GM12878 (cell line): ENCODE data around the gene KIFAP3. TPM values are rescaled to one million over a fixed set of nuclear protein-coding genes. Genes with fewer than 3 reads are reported as not detected.

Source experiments
- ATAC-seq: fragments of 200-7000 bp; cut with Tn5 transposase; 3 replicates; pipeline ENCODE4 v1.9.1; 2020; ENCODE audit warnings: mild to moderate bottlenecking, moderate library complexity
- BruUV-seq: library from RNA; stranded (reverse); fragments of 400-500 nt; replicated peaks from 2 replicates; lab custom pipeline; 2021; lab: Mats Ljungman, UMichigan
- CTCF ChIA-PET: fragments of 300-600 bp; sonication (Branson Sonifier 250); formaldehyde crosslinking; extraction: SDS; loops from one replicate; lab custom pipeline; 2021; ENCODE audit warnings: inconsistent platforms; lab: Yijun Ruan, JAX
- POLR2A ChIA-PET: fragments of 350-600 bp; formaldehyde crosslinking; extraction: SDS; loops from one replicate; lab custom pipeline; 2021; ENCODE audit warnings: inconsistent platforms; lab: Charles Lee
- RAD21 ChIA-PET: fragments of 300-600 bp; sonication (Branson Sonifier 250); formaldehyde crosslinking; loops from one replicate; lab custom pipeline; 2023; ENCODE audit warnings: antibody characterized with exemption; ENCODE audit not compliant: unreplicated experiment; lab: Charles Lee
- SMC1A ChIA-PET: fragments of 300-600 bp; sonication (Branson Sonifier 250); formaldehyde crosslinking; loops from one replicate; lab custom pipeline; 2023; ENCODE audit not compliant: unreplicated experiment, uncharacterized antibody; lab: Charles Lee
- DNase-seq: peaks from one replicate; pipeline ENCODE4 v3.0.0-alpha.2; 2011; ENCODE audit warnings: low read depth, low spot score
- FAIRE-seq: peaks from 3 replicates; lab custom pipeline; 2011; peaks lifted over from hg19 to GRCh38; lab: Jason Lieb, UNC
- H2AFZ ChIP-seq: 2 replicates; pipeline ENCODE4 v1.6.0; 2011; ENCODE audit warnings: low read depth, low read length, control low read depth; ENCODE audit not compliant: control insufficient read depth
- H3K27ac ChIP-seq: 2 replicates; pipeline ENCODE4 v1.5.1; 2011; ENCODE audit warnings: control low read depth; ENCODE audit not compliant: control insufficient read depth, insufficient read depth
- H3K27me3 ChIP-seq, 2 experiments: replicated peaks in 1 of 2; 2 replicates each; pipeline versions ENCODE4 v1.6.0 to v1.6.1; 2011; ENCODE audit warnings: low read length in 1 of 2; ENCODE audit not compliant: control insufficient read depth in 2 of 2, insufficient read depth in 2 of 2
- H3K36me3 ChIP-seq, 2 experiments: 2 replicates each; pipeline ENCODE4 v1.5.1; 2011; ENCODE audit warnings: low read length in 1 of 2; ENCODE audit not compliant: control insufficient read depth in 2 of 2, insufficient read depth in 2 of 2
- H3K4me1 ChIP-seq: 2 replicates; pipeline ENCODE4 v1.6.1; 2011; ENCODE audit warnings: mild to moderate bottlenecking, low read length, moderate library complexity, mixed read lengths; ENCODE audit not compliant: control insufficient read depth, insufficient read depth
- H3K4me2 ChIP-seq: 2 replicates; pipeline ENCODE4 v1.6.0; 2011; ENCODE audit warnings: control low read depth; ENCODE audit not compliant: control insufficient read depth, insufficient read depth
- H3K4me3 ChIP-seq: fragments of 200-600 bp; sonication (generic); 2 replicates; pipeline ENCODE4 v1.5.1; 2016
- H3K79me2 ChIP-seq: 2 replicates; pipeline ENCODE4 v1.6.0; 2011; ENCODE audit warnings: low read length; ENCODE audit not compliant: control insufficient read depth, insufficient read depth
- H3K9ac ChIP-seq: 2 replicates; pipeline ENCODE4 v1.8.0; 2011; ENCODE audit warnings: low read length, control low read depth, mixed read lengths; ENCODE audit not compliant: control insufficient read depth, insufficient read depth
- H3K9me3 ChIP-seq: replicated peaks from 3 replicates; pipeline ENCODE4 v1.5.1; 2011; ENCODE audit warnings: mild to moderate bottlenecking, low read length; ENCODE audit not compliant: control insufficient read depth, insufficient read depth
- H4K20me1 ChIP-seq: 2 replicates; pipeline ENCODE4 v1.6.0; 2011; ENCODE audit not compliant: control insufficient read depth, insufficient read depth
- CHD2 ChIP-seq: IDR thresholded peaks from 2 replicates; pipeline ENCODE4 v1.6.1; 2011; ENCODE audit warnings: low read depth, low read length, improper control_type of control experiment, borderline replicate concordance
- CREM ChIP-seq: IDR thresholded peaks from 2 replicates; pipeline ENCODE4 v1.6.1; 2014; ENCODE audit warnings: antibody characterized with exemption, low read depth
- CUX1 ChIP-seq: IDR thresholded peaks from 2 replicates; pipeline ENCODE4 v1.6.1; 2012; ENCODE audit warnings: improper control_type of control experiment, low read depth, low read length; ENCODE audit not compliant: insufficient replicate concordance
- LARP7 ChIP-seq: fragments of 450-650 bp; IDR thresholded peaks from 2 replicates; pipeline ENCODE4 v1.6.1; 2017; ENCODE audit warnings: mild to moderate bottlenecking
- MYB ChIP-seq: fragments of 150-350 bp; IDR thresholded peaks from 2 replicates; pipeline ENCODE4 v1.6.1; 2014; ENCODE audit warnings: mild to moderate bottlenecking, low read depth, low read length, borderline replicate concordance
- POU2F2 ChIP-seq: IDR thresholded peaks from 3 replicates; pipeline ENCODE4 v1.6.1; 2011; ENCODE audit warnings: low read depth, mild to moderate bottlenecking, low read length, borderline replicate concordance
- SRF ChIP-seq, 2 experiments: IDR thresholded peaks; 2 replicates each; pipeline ENCODE4 v1.6.1; 2011; ENCODE audit warnings: low read depth in 2 of 2, low read length in 2 of 2, mild to moderate bottlenecking in 1 of 2, moderate library complexity in 1 of 2
- SUZ12 ChIP-seq: fragments of 200-600 bp; sonication (generic); IDR thresholded peaks from one replicate; pipeline ENCODE4 v1.6.1; 2018; ENCODE audit warnings: antibody characterized with exemption, mild to moderate bottlenecking; ENCODE audit not compliant: unreplicated experiment
- TCF12 ChIP-seq: IDR thresholded peaks from 2 replicates; pipeline ENCODE4 v1.6.1; 2011; ENCODE audit warnings: low read depth, mild to moderate bottlenecking, low read length
- ZNF24 ChIP-seq: fragments of 450-650 bp; IDR thresholded peaks from 2 replicates; pipeline ENCODE4 v1.6.1; 2017; ENCODE audit warnings: antibody characterized with exemption, mild to moderate bottlenecking
- ZNF274 ChIP-seq: IDR thresholded peaks from one replicate; pipeline ENCODE4 v1.8.0; 2011; ENCODE audit not compliant: insufficient read length, insufficient read depth
- WGBS: methylation state at CpG from one replicate; pipeline ENCODE4 v1.1.6; 2016; ENCODE audit warnings: low lambda C conversion rate; ENCODE audit not compliant: insufficient replicate concordance, insufficient coverage; ENCODE audit errors: missing lambda C conversion rate; 5-methylcytosine and 5-hydroxymethylcytosine counted together
- in situ Hi-C: fragments of 300-500 bp; cut with MboI; formaldehyde crosslinking; loops from 9 replicates; pipeline ENCODE4 v1.14.3; 2018; ENCODE audit warnings: mixed read lengths
- intact Hi-C: fragments of 100-400 bp; cut with micrococcal nuclease; formaldehyde crosslinking; loops from one replicate; pipeline ENCODE4 v1.14.2; 2022; ENCODE audit not compliant: unreplicated experiment
- polyA plus RNA-seq, 11 experiments: library from polyadenylated mRNA; depleted of rRNA in 4 of 11; unstranded in 6 of 11; stranded (reverse) in 5 of 11; fragments of >200 nt; fragmentation: Nextera tagmentation in 4 of 11; fragmentation: Illumina TruSeq in 1 of 11; extraction: Ambion mirVana in 4 of 11; extraction: Trizol in 1 of 11; gene quantifications; 1 replicate in 1 of 11; 2 replicates in 10 of 11; pipeline versions ENCODE4 v1.2.1 to v1.2.3, GENCODE V29; 2011 to 2016; ENCODE audit warnings: inconsistent platforms in 2 of 11, missing spikeins in 2 of 11, low read depth in 1 of 11
- total RNA-seq, 4 experiments: library from RNA; depleted of rRNA in 3 of 4; stranded (reverse); fragments of >200 nt in 3 of 4; fragmentation: Illumina TruSeq in 1 of 4; extraction: Trizol in 1 of 4; gene quantifications; 2 replicates each; pipeline versions ENCODE4 v1.2.1 to v1.2.3, GENCODE V29; 2013 to 2021
- TF ChIP-seq, protein P1 (sequence below): fragments of 450-650 bp; IDR thresholded peaks from 2 replicates; pipeline ENCODE4 v1.6.1; 2016; ENCODE audit warnings: mild to moderate bottlenecking, moderate library complexity, borderline replicate concordance
- TF ChIP-seq, protein P2 (sequence below): fragments of 450-650 bp; IDR thresholded peaks from 2 replicates; pipeline ENCODE4 v1.6.1; 2017; ENCODE audit warnings: low read depth, mild to moderate bottlenecking, moderate library complexity

The KIFAP3 gene
- total and polyA plus RNA-seq, 10 of the 15 experiments (the other 5 are each of a cell fraction or from before 2014, with no cell fraction given) = 13.7 to 100 (median 18.9) TPM

GRCh38 chr1:169904834-169905233, 169.7 kb downstream of the KIFAP3 start:
- Histone ChIP-seq H3K9me3 (peaks cover 3% of the 10 kb centered on the region; the same call in 2 of the 3 replicates), H3K4me2 (no peak overlapping the region), H3K27ac (no peak overlapping the region), H3K36me3 (no peaks in the 10 kb centered on the region), H3K4me1 (peaks cover 20% of the 10 kb centered on the region), H4K20me1 (no peaks in the 10 kb centered on the region), H3K9ac (no peak overlapping the region), H3K4me3 (no peak overlapping the region), H3K27me3 (no peaks in the 10 kb centered on the region), H2AFZ (no peak overlapping the region), H3K79me2 (no peaks in the 10 kb centered on the region)
- POLR2A ChIA-PET = interaction anchor here (1.0 to 9.5 kb wide), 2 partner anchors 10 to 12 kb away, joined by 4 to 131 read pairs; partner anchors contain the start of gene SCYL3
- RAD21 ChIA-PET = interaction anchor here (1.0 to 4.8 kb wide), 3 partner anchors 10 to 14 kb away, joined by 4 to 24 read pairs (median 7); partner anchors contain the start of gene SCYL3
- 100% methylated on average over 1 of the region's 1 CpG for WGBS
- ATAC-seq = peak; percentile 70
- SMC1A ChIA-PET = interaction anchor here (1.5 to 8.4 kb wide), 4 partner anchors 8 to 41 kb away, joined by 4 to 65 read pairs (median 14); partner anchors contain the start of gene SCYL3
- intact Hi-C loops = no loop called here
- FAIRE-seq = no peak
- CTCF ChIA-PET = interaction anchor here (0.9 to 2.9 kb wide), 4 partner anchors 11 to 24 kb away, joined by 3 to 9 read pairs (median 4); no protein-coding TSS in a partner anchor
- no peak for DNase-seq
- in situ Hi-C loops = no loop called here
- no TSS peak for BruUV-seq
- no peak for TF ChIP-seq CUX1
- no peak for TF ChIP-seq SUZ12
- no peak for TF ChIP-seq MYB
- TF ChIP-seq, protein P1, sequence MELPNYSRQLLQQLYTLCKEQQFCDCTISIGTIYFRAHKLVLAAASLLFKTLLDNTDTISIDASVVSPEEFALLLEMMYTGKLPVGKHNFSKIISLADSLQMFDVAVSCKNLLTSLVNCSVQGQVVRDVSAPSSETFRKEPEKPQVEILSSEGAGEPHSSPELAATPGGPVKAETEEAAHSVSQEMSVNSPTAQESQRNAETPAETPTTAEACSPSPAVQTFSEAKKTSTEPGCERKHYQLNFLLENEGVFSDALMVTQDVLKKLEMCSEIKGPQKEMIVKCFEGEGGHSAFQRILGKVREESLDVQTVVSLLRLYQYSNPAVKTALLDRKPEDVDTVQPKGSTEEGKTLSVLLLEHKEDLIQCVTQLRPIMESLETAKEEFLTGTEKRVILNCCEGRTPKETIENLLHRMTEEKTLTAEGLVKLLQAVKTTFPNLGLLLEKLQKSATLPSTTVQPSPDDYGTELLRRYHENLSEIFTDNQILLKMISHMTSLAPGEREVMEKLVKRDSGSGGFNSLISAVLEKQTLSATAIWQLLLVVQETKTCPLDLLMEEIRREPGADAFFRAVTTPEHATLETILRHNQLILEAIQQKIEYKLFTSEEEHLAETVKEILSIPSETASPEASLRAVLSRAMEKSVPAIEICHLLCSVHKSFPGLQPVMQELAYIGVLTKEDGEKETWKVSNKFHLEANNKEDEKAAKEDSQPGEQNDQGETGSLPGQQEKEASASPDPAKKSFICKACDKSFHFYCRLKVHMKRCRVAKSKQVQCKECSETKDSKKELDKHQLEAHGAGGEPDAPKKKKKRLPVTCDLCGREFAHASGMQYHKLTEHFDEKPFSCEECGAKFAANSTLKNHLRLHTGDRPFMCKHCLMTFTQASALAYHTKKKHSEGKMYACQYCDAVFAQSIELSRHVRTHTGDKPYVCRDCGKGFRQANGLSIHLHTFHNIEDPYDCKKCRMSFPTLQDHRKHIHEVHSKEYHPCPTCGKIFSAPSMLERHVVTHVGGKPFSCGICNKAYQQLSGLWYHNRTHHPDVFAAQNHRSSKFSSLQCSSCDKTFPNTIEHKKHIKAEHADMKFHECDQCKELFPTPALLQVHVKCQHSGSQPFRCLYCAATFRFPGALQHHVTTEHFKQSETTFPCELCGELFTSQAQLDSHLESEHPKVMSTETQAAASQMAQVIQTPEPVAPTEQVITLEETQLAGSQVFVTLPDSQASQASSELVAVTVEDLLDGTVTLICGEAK = no peak
- no peak for TF ChIP-seq LARP7
- TF ChIP-seq, protein P2, sequence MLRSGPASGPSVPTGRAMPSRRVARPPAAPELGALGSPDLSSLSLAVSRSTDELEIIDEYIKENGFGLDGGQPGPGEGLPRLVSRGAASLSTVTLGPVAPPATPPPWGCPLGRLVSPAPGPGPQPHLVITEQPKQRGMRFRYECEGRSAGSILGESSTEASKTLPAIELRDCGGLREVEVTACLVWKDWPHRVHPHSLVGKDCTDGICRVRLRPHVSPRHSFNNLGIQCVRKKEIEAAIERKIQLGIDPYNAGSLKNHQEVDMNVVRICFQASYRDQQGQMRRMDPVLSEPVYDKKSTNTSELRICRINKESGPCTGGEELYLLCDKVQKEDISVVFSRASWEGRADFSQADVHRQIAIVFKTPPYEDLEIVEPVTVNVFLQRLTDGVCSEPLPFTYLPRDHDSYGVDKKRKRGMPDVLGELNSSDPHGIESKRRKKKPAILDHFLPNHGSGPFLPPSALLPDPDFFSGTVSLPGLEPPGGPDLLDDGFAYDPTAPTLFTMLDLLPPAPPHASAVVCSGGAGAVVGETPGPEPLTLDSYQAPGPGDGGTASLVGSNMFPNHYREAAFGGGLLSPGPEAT = 0 out of 2 replicates have a peak, but pooled peaks have one; percentile 22
- TF ChIP-seq ZNF24 = no peak
- TF ChIP-seq SRF (IDR thresholded peaks at IDR 0.05; ENCODE audit: low read depth in 2 of 2, low read length in 2 of 2) = no peak
- TF ChIP-seq TCF12 = no peak
- no peak for TF ChIP-seq CREM
- no peak for TF ChIP-seq POU2F2
- no peak for TF ChIP-seq ZNF274
- TF ChIP-seq CHD2 = no peak
